Right atrium auricular region (tissue), 2 donors: ENCODE data around the gene SNX24. TPM values are rescaled to one million over a fixed set of nuclear protein-coding genes. Genes with fewer than 3 reads are reported as not detected.

Experiments
- total RNA-seq, 2 donors: library from RNA; depleted of rRNA; stranded (reverse); fragments of >200 nt; gene quantifications; one replicate each; pipeline ENCODE4 v1.1.0, GENCODE V29; 2016

Gene SNX24
- total RNA-seq, 2 donors from 2014 or later: 10.8 to 13.2 TPM

Other genes with a start within 250 kb of the SNX24 start
- gene SNX2, start 70.5 kb upstream of the SNX24 start, total RNA-seq: 10 to 100 TPM; 27.4 to 27.7 TPM
- 10 to 100 TPM; 25.9 to 55.0 TPM for gene PPIC, start 191.1 kb downstream of the SNX24 start, total RNA-seq
- 1 to 10 TPM; 1.0 to 3.6 TPM for gene PRDM6, start 243.6 kb downstream of the SNX24 start, total RNA-seq